ENCODE measurements around the gene NR0B2. TPM values are rescaled to one million over a fixed set of nuclear protein-coding genes. Genes with fewer than 3 reads are reported as not detected.

Gene NR0B2
- polyA plus RNA-seq, 1 donor from 2014 or later: not detected

- no peaks in the 10 kb centered on the region for H3K27me3 ChIP-seq (ENCODE audit: insufficient read depth, low read depth, low read length)
- TF ChIP-seq TAF1 (IDR thresholded peaks at IDR 0.05; ENCODE audit: low read depth) (no peak), MXI1 (conservative IDR thresholded peaks at IDR 0.05; ENCODE audit: poor library complexity, severe bottlenecking) (no peak), EP300 (conservative IDR thresholded peaks at IDR 0.05; ENCODE audit: poor library complexity, severe bottlenecking) (no peak), SMC3 (conservative IDR thresholded peaks at IDR 0.05; ENCODE audit: poor library complexity) (no peak), RAD21 (conservative IDR thresholded peaks at IDR 0.05) (no peak), REST (IDR thresholded peaks at IDR 0.05; ENCODE audit: borderline replicate concordance) (no peak), POLR2AphosphoS5 (IDR thresholded peaks at IDR 0.05) (no peak), CTCF (IDR thresholded peaks at IDR 0.05; ENCODE audit: poor library complexity, severe bottlenecking) (no peak)
- H4K20me1 ChIP-seq (ENCODE audit: insufficient read depth): no peaks in the 10 kb centered on the region
- no peak overlapping the region for H3K9ac ChIP-seq (ENCODE audit: low read length)
- no peak overlapping the region for H2AFZ ChIP-seq (ENCODE audit: low read depth, low read length)
- no peaks in the 10 kb centered on the region for H3K36me3 ChIP-seq (ENCODE audit: insufficient read depth, low read length)
- no peak overlapping the region for H3K4me3 ChIP-seq (ENCODE audit: low read length)
- no peaks in the 10 kb centered on the region for H3K79me2 ChIP-seq (replicated peaks; ENCODE audit: insufficient read depth, low read length)
- H3K4me2 ChIP-seq (ENCODE audit: low read length): no peak overlapping the region
- H3K27ac ChIP-seq (ENCODE audit: low read length): no peak overlapping the region
- no peaks in the 10 kb centered on the region for H3K9me2 ChIP-seq (ENCODE audit: insufficient read depth, low read length)
- H3K9me3 ChIP-seq (ENCODE audit: low read length): no peaks in the 10 kb centered on the region
- H3F3A ChIP-seq (ENCODE audit: insufficient read depth, low read length, poor library complexity, severe bottlenecking): no peaks in the 10 kb centered on the region
These were observed 37.4 kb upstream of the NR0B2 start for GRCh38 chr1:26951216-26951615.

DNA sequence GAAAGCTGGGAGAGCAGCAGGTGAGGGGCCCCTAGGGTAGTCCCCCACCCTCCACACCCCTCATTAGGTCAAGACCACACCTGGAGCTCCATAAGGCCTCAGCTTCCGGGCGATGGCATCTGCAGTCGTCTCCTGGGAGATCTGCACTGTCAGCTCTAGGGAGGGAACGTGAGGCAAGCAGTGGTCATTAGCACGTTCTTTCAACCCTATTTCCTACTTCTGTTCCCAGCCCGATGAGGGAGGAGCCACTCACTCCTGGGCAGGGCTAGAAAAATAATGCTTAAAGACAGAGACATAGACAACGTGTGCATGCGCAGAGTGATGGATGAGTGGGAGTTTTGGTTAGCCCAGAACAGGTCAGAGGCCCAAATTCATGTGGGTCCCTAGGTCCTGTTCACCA, 36.8 kb upstream of the NR0B2 start:
- Histone ChIP-seq H3K36me3 (ENCODE audit: insufficient read depth, low read length) (no peaks in the 10 kb centered on the region), H2AFZ (ENCODE audit: low read depth, low read length) (no peak overlapping the region), H3K4me3 (ENCODE audit: low read length) (no peak overlapping the region), H3K4me2 (ENCODE audit: low read length) (no peak overlapping the region), H3K27me3 (ENCODE audit: insufficient read depth, low read depth, low read length) (no peaks in the 10 kb centered on the region), H3K27ac (ENCODE audit: low read length) (no peak overlapping the region), H3K9me3 (ENCODE audit: low read length) (no peaks in the 10 kb centered on the region), H4K20me1 (ENCODE audit: insufficient read depth) (no peaks in the 10 kb centered on the region), H3K9me2 (ENCODE audit: insufficient read depth, low read length) (no peaks in the 10 kb centered on the region), H3F3A (ENCODE audit: insufficient read depth, low read length, poor library complexity, severe bottlenecking) (no peaks in the 10 kb centered on the region), H3K9ac (ENCODE audit: low read length) (no peak overlapping the region), H3K79me2 (replicated peaks; ENCODE audit: insufficient read depth, low read length) (no peaks in the 10 kb centered on the region)
- no peak for TF ChIP-seq EP300 (conservative IDR thresholded peaks at IDR 0.05; ENCODE audit: poor library complexity, severe bottlenecking)
- no peak for TF ChIP-seq SMC3 (conservative IDR thresholded peaks at IDR 0.05; ENCODE audit: poor library complexity)
- no peak for TF ChIP-seq TAF1 (IDR thresholded peaks at IDR 0.05; ENCODE audit: low read depth)
- TF ChIP-seq MXI1 (conservative IDR thresholded peaks at IDR 0.05; ENCODE audit: poor library complexity, severe bottlenecking): no peak
- no peak for TF ChIP-seq RAD21 (conservative IDR thresholded peaks at IDR 0.05)
- no peak for TF ChIP-seq CTCF (IDR thresholded peaks at IDR 0.05; ENCODE audit: poor library complexity, severe bottlenecking)
- no peak for TF ChIP-seq POLR2AphosphoS5 (IDR thresholded peaks at IDR 0.05)
- TF ChIP-seq EZH2 (IDR thresholded peaks at IDR 0.05; ENCODE audit: borderline replicate concordance, insufficient read depth, low read length, poor library complexity, severe bottlenecking): no peak
- TF ChIP-seq REST (IDR thresholded peaks at IDR 0.05; ENCODE audit: borderline replicate concordance): no peak
